ENCODE results near the gene CRY2. TPM values are rescaled to one million over a fixed set of nuclear protein-coding genes. Genes with fewer than 3 reads are reported as not detected.

The CRY2 gene
- total and polyA plus RNA-seq, 2 of the 13 experiments (the other 11 are each of a cell fraction or from before 2014, with no cell fraction given) = 10.1 to 12.2 TPM

DNA sequence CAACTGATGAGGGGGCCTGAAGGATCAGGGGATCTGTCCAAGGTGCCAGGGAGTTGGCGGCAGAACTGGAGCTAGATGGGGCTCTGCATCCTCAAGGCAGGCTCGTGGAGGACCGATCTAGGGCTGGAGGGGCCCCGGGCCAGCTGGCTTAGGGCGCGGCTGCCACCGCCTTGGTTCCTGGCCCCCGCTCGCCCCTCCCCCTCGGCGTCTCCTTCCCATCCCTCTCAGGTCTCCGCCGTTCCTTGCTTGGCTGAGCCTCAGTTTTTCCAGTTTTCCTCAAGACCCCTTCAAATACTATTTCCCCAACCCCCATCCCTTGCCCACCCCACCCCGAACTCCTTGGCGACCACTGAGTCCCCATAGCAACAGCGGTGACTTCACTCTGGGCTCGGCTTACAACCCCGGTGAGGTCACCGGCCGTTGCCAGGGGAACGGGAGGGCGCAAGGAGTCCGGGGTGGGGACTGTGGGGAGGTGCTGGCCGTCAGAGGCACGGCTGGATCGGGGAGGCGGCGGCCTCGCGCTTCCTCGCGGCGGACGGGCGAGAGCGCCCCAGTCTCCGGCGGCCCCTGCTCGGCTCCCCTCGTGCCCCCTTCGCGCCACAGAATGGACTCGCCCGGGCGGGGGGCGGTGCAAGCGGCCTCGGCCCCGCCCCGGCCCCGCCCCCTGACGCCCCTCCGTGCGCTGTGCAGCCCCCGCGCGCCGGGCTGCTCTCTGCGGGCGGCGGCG is 52.3 kb downstream of the CRY2 start (continued):
- no peak for TF ChIP-seq ZBTB40 (IDR thresholded peaks at IDR 0.05)
- no peak for TF ChIP-seq ZBTB40 (CRISPR knock-in tag; IDR thresholded peaks at IDR 0.05)
- TF ChIP-seq GATA4 (IDR thresholded peaks at IDR 0.05; ENCODE audit: borderline replicate concordance, low read depth) = no peak
- no peak for TF ChIP-seq ZNF33A (CRISPR knock-in tag; IDR thresholded peaks at IDR 0.05; ENCODE audit: borderline replicate concordance)
- TF ChIP-seq ZMAT3 (CRISPR knock-in tag; conservative IDR thresholded peaks at IDR 0.05) = no peak
- TF ChIP-seq SNAI1 (CRISPR knock-in tag; IDR thresholded peaks at IDR 0.05; ENCODE audit: borderline replicate concordance) = no peak
- TF ChIP-seq FOXM1 (CRISPR knock-in tag; IDR thresholded peaks at IDR 0.05) = no peak
- no peak for TF ChIP-seq NCOA2 (CRISPR knock-in tag; IDR thresholded peaks at IDR 0.05)
- no peak for TF ChIP-seq ELF3 (CRISPR knock-in tag; IDR thresholded peaks at IDR 0.05)
- TF ChIP-seq CREM (IDR thresholded peaks at IDR 0.05) = no peak
- TF ChIP-seq CREM (CRISPR knock-in tag; IDR thresholded peaks at IDR 0.05) = no peak
- TF ChIP-seq, protein P1, sequence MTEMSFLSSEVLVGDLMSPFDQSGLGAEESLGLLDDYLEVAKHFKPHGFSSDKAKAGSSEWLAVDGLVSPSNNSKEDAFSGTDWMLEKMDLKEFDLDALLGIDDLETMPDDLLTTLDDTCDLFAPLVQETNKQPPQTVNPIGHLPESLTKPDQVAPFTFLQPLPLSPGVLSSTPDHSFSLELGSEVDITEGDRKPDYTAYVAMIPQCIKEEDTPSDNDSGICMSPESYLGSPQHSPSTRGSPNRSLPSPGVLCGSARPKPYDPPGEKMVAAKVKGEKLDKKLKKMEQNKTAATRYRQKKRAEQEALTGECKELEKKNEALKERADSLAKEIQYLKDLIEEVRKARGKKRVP (CRISPR knock-in tag; IDR thresholded peaks at IDR 0.05) = no peak
- no peak for TF ChIP-seq ZNF274 (CRISPR knock-in tag; IDR thresholded peaks at IDR 0.05)
- TF ChIP-seq TCF7 (IDR thresholded peaks at IDR 0.05; ENCODE audit: low read depth) = no peak
- TF ChIP-seq, protein P2, sequence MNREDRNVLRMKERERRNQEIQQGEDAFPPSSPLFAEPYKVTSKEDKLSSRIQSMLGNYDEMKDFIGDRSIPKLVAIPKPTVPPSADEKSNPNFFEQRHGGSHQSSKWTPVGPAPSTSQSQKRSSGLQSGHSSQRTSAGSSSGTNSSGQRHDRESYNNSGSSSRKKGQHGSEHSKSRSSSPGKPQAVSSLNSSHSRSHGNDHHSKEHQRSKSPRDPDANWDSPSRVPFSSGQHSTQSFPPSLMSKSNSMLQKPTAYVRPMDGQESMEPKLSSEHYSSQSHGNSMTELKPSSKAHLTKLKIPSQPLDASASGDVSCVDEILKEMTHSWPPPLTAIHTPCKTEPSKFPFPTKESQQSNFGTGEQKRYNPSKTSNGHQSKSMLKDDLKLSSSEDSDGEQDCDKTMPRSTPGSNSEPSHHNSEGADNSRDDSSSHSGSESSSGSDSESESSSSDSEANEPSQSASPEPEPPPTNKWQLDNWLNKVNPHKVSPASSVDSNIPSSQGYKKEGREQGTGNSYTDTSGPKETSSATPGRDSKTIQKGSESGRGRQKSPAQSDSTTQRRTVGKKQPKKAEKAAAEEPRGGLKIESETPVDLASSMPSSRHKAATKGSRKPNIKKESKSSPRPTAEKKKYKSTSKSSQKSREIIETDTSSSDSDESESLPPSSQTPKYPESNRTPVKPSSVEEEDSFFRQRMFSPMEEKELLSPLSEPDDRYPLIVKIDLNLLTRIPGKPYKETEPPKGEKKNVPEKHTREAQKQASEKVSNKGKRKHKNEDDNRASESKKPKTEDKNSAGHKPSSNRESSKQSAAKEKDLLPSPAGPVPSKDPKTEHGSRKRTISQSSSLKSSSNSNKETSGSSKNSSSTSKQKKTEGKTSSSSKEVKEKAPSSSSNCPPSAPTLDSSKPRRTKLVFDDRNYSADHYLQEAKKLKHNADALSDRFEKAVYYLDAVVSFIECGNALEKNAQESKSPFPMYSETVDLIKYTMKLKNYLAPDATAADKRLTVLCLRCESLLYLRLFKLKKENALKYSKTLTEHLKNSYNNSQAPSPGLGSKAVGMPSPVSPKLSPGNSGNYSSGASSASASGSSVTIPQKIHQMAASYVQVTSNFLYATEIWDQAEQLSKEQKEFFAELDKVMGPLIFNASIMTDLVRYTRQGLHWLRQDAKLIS (CRISPR knock-in tag; IDR thresholded peaks at IDR 0.05) = no peak
- TF ChIP-seq JDP2 (CRISPR knock-in tag; IDR thresholded peaks at IDR 0.05; ENCODE audit: borderline replicate concordance) = no peak
- TF ChIP-seq SP4 (CRISPR knock-in tag; IDR thresholded peaks at IDR 0.05) = peak; percentile 74

Data from HepG2 (cell line).